Inferior parietal cortex (tissue), 1 donor: ENCODE results near the gene TCF3.

Experiments used
- DNase-seq: peaks from one replicate; pipeline ENCODE4 v3.0.0-alpha.2; 2016; ENCODE audit errors: extremely low spot score

Gene TCF3

DNA sequence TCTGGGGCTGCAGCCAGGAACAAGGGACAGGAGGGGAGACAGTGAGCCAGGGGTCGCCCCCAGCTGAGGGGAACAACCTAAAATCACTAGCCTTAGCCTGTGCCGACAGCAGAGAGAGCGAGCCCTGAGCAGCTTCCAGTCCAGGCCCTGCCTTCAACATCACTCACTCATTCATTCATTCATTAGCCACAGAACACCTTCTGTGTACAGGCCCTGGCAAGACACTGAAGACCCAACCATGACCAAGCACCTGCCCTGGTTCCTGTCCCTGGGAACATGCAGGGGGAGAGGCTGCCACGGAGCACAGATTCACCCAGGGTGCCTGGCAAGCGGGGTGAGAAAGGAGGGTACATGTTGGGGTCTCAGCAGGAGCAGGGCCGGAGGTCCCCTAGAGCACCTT lies 89.2 kb downstream of the TCF3 start:
- DNase-seq: no peak

DNA sequence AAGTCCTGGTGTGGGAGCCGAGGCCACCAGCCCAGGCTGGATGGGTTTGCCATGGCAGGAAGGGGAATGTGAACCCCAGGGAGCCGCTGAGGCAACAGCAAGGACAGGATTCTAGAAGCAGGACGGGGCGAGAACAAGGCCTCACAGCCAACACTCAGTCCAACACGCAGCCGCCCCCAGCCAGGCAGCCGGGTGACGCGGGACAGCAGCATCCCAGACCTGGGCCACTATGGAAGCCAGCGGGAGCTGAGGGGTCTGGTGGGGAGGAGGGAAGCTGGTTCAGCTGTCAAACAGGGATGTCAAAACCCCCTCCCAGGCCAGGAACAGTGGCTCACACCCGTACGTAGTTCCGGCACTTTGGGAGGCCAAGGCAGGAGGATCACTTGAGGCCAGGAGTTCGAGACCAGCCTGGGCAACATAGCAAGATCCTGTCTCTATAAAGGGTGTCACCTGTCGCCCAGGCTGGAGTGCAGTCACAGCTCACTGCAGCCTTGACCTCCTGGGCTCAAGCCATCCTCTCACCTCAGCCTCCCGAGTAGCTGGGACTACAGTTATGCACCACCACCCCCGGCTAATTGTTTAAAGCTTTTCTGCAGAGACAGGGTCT lies 91.1 kb downstream of the TCF3 start:
- DNase-seq: no peak

GRCh38 chr19:1560286-1560882 lies 92.0 kb downstream of the TCF3 start:
- DNase-seq: no peak
